T-cell (primary cell): Measurements from ENCODE around the gene C2orf69. TPM values are rescaled to one million over a fixed set of nuclear protein-coding genes. Genes with fewer than 3 reads are reported as not detected.
"Not testable (repeated sequence)": the region's sequence is repeated elsewhere in the genome, so short reads cannot be mapped to it uniquely, and the experiment has no call there.

ENCODE experiments used
- ATAC-seq, 4 experiments: fragments of 200-7000 bp in 3 of 4; fragments of 150-1000 bp in 1 of 4; cut with Tn5 transposase; replicated peaks in 1 of 4; 1 replicate in 3 of 4; 2 replicates in 1 of 4; pipeline ENCODE4 v1.10.0; 2021; ENCODE audit warnings: moderate library complexity in 3 of 4, mild to moderate bottlenecking in 2 of 4, moderate number of reproducible peaks in 1 of 4
- CTCF ChIA-PET, 2 donors: fragments of 300-600 bp; sonication (Branson Sonifier 250); formaldehyde crosslinking; loops; one replicate each; lab custom pipeline; 2022; ENCODE audit warnings: antibody characterized with exemption in 2 of 2; lab: Charles Lee
- POLR2A ChIA-PET, 2 donors: fragments of 300-600 bp; sonication (Branson Sonifier 250); formaldehyde crosslinking; loops; one replicate each; lab custom pipeline; 2022; ENCODE audit warnings: antibody characterized with exemption in 2 of 2; lab: Charles Lee
- DNase-seq, 35 experiments: peaks; one replicate each; pipeline versions ENCODE4 v3.0.0 to v3.0.0-alpha.2; 2013 to 2023
- H3K27ac ChIP-seq: one replicate; pipeline ENCODE4 v1.5.1; 2013; ENCODE audit warnings: low read length
- H3K27me3 ChIP-seq, 2 experiments: replicated peaks in 1 of 2; 1 replicate in 1 of 2; 2 replicates in 1 of 2; pipeline versions ENCODE4 v1.6.1 to v1.7.0; 2013; ENCODE audit warnings: low read length in 1 of 2, mixed read lengths in 1 of 2; ENCODE audit not compliant: control insufficient read depth in 2 of 2, insufficient read depth in 2 of 2; ENCODE audit errors: extremely low read depth in 1 of 2
- H3K36me3 ChIP-seq, 2 donors: 1 replicate in 1 of 2; 2 replicates in 1 of 2; pipeline versions ENCODE4 v1.6.1 to v1.7.0; 2013; ENCODE audit warnings: low read length in 1 of 2; ENCODE audit not compliant: control insufficient read depth in 2 of 2, insufficient read depth in 1 of 2; ENCODE audit errors: extremely low read depth in 1 of 2
- H3K4me1 ChIP-seq, 2 experiments: 1 replicate in 1 of 2; 2 replicates in 1 of 2; pipeline versions ENCODE4 v1.6.1 to v1.7.0; 2013; ENCODE audit warnings: low read length in 2 of 2, mixed read lengths in 1 of 2; ENCODE audit not compliant: insufficient read depth in 2 of 2, control insufficient read depth in 1 of 2; ENCODE audit errors: extremely low read depth in 1 of 2
- H3K4me3 ChIP-seq, 2 donors: 1 replicate in 1 of 2; 2 replicates in 1 of 2; pipeline versions ENCODE4 v1.5.1 to v1.7.0; 2013; ENCODE audit warnings: mild to moderate bottlenecking in 2 of 2, low read length in 1 of 2, moderate library complexity in 1 of 2; ENCODE audit not compliant: control insufficient read depth in 1 of 2; ENCODE audit errors: extremely low read depth in 1 of 2
- H3K9me3 ChIP-seq: 2 replicates; pipeline ENCODE4 v1.7.0; 2013
- H3K27ac Mint-ChIP-seq, 2 donors: one replicate each; pipeline ENCODE4 v1.8.0; 2020 to 2021; ENCODE audit warnings: mild to moderate bottlenecking in 2 of 2, mixed read lengths in 2 of 2
- H3K27me3 Mint-ChIP-seq, 2 donors: one replicate each; pipeline ENCODE4 v1.8.0; 2021 to 2022; ENCODE audit warnings: mixed read lengths in 2 of 2
- H3K36me3 Mint-ChIP-seq: one replicate; pipeline ENCODE4 v1.8.0; 2021; ENCODE audit warnings: mixed read lengths
- H3K4me1 Mint-ChIP-seq, 3 donors: one replicate each; pipeline ENCODE4 v1.8.0; 2020 to 2022; ENCODE audit warnings: mixed read lengths in 3 of 3, mild to moderate bottlenecking in 1 of 3
- H3K4me3 Mint-ChIP-seq, 3 donors: one replicate each; pipeline ENCODE4 v1.8.0; 2020 to 2022; ENCODE audit warnings: mild to moderate bottlenecking in 3 of 3, mixed read lengths in 3 of 3, moderate library complexity in 3 of 3
- H3K9me3 Mint-ChIP-seq, 3 donors: one replicate each; pipeline ENCODE4 v1.8.0; 2020 to 2022; ENCODE audit warnings: mixed read lengths in 3 of 3
- WGBS: methylation state at CpG from one replicate; pipeline ENCODE4 v1.1.5; 2013; ENCODE audit warnings: missing lambda C conversion rate; ENCODE audit not compliant: insufficient coverage; 5-methylcytosine and 5-hydroxymethylcytosine counted together
- total RNA-seq, 35 experiments: library from RNA in 6 of 35; stranded (reverse) in 6 of 35; fragments of 120-200 nt in 1 of 35; gene quantifications; one replicate each; pipeline versions ENCODE4 v1.2.1 to v1.2.4 and lab custom pipeline; 2013 to 2026

The C2orf69 gene
- total RNA-seq, 5 donors from 2014 or later (not counting 1 experiment from before 2014, with no cell fraction given) = 12.3 to 12.9 (median 12.6) TPM

GRCh38 chr2:199911877-199912161 is 726 bp downstream of the C2orf69 start:
- H3K4me3 Mint-ChIP-seq = peak overlapping the region; percentile 90 to 99 (median 93)
- H3K9me3 Mint-ChIP-seq = no peaks in the 10 kb centered on the region
- Histone ChIP-seq H3K27me3 (no peaks in the 10 kb centered on the region), H3K27ac (peak overlapping the region; percentile 86), H3K36me3 (peaks cover 0 to 6% of the 10 kb centered on the region in 2 donors), H3K4me3 (peak overlapping the region; percentile 87 to 96), H3K9me3 (no peaks in the 10 kb centered on the region), H3K4me1 (peaks cover 11 to 13% of the 10 kb centered on the region in 2 experiments)
- ChIA-PET CTCF (interaction anchor here in 1 of 2 donors (0.8 to 1.1 kb wide), 2 partner anchors 613 to 1271 kb away, joined by 3 to 4 read pairs; partner anchors contain the start of gene CASP10), POLR2A (interaction anchor here in 1 of 2 donors (0.7 kb wide), 1 partner anchor 23 kb away, joined by 4 read pairs; no protein-coding TSS in a partner anchor)
- peak overlapping the region; percentile 85 to 92 for H3K27ac Mint-ChIP-seq
- peaks cover 36 to 42% (median 37%) of the 10 kb centered on the region in 3 donors for H3K4me1 Mint-ChIP-seq
- peak in 1 of 35 experiments; percentile 6 for DNase-seq
- ATAC-seq = no peak
- peaks cover 11% of the 10 kb centered on the region for H3K36me3 Mint-ChIP-seq
- H3K27me3 Mint-ChIP-seq = peaks cover 1 to 3% of the 10 kb centered on the region in 2 donors
- WGBS = 0% methylated on average over 4 of the region's 13 CpGs

- Histone ChIP-seq H3K4me3 (peak overlapping the region in 1 of 2 donors; percentile 87), H3K4me1 (peaks cover 11 to 13% of the 10 kb centered on the region in 2 experiments)
- Mint-ChIP-seq H3K36me3 (peaks cover 19% of the 10 kb centered on the region), H3K27ac (peak overlapping the region in 1 of 2 donors; percentile 28), H3K4me1 (peaks cover 37 to 42% (median 38%) of the 10 kb centered on the region in 3 donors), H3K4me3 (peak overlapping the region; percentile 90 to 99 (median 93))
- ChIA-PET POLR2A (interaction anchor here in 1 of 2 donors (0.7 kb wide), 1 partner anchor 22 kb away, joined by 4 read pairs; no protein-coding TSS in a partner anchor), CTCF (interaction anchor here in 1 of 2 donors (1.1 kb wide), 1 partner anchor 1270 kb away, joined by 3 read pairs; the partner anchor contains the start of gene CASP10)
- H3K9me3 Mint-ChIP-seq, H3K27ac ChIP-seq, ATAC-seq, H3K36me3 ChIP-seq, H3K9me3 ChIP-seq, H3K27me3 ChIP-seq, H3K27me3 Mint-ChIP-seq, DNase-seq: not testable (repeated sequence)
- WGBS = 87% methylated on average over 7 of the region's 12 CpGs
Observed at GRCh38 chr2:199912553-199913114, 1.5 kb downstream of the C2orf69 start.

GRCh38 chr2:199914372-199914958 is 3.4 kb downstream of the C2orf69 start:
- 69% methylated on average over 1 of the region's 2 CpGs for WGBS
- H3K4me1 Mint-ChIP-seq = peaks cover 37 to 47% (median 42%) of the 10 kb centered on the region in 3 donors
- no peaks in the 10 kb centered on the region for H3K9me3 ChIP-seq
- H3K9me3 Mint-ChIP-seq = peaks cover 0 to 4% (median 0%) of the 10 kb centered on the region in 3 donors
- H3K27ac Mint-ChIP-seq = peak overlapping the region in 1 of 2 donors; percentile 12
- H3K27ac ChIP-seq = no peak overlapping the region
- H3K27me3 ChIP-seq = no peaks in the 10 kb centered on the region
- peaks cover 11 to 13% of the 10 kb centered on the region in 2 experiments for H3K4me1 ChIP-seq
- H3K4me3 ChIP-seq = no peak overlapping the region
- ChIA-PET POLR2A (interaction anchor here in 1 of 2 donors (0.6 kb wide), 1 partner anchor 15 kb away, joined by 3 read pairs; no protein-coding TSS in a partner anchor), CTCF (interaction anchor here in 1 of 2 donors (0.6 kb wide), 1 partner anchor 1597 kb away, joined by 3 read pairs; no protein-coding TSS in a partner anchor)
- DNase-seq = no peak
- no peak for ATAC-seq
- peaks cover 31% of the 10 kb centered on the region for H3K36me3 Mint-ChIP-seq
- H3K27me3 Mint-ChIP-seq = no peaks in the 10 kb centered on the region
- peaks cover 0 to 17% of the 10 kb centered on the region in 2 donors for H3K36me3 ChIP-seq
- H3K4me3 Mint-ChIP-seq = peak overlapping the region in 1 of 3 donors; percentile 2

- no peak for ATAC-seq
- Mint-ChIP-seq H3K36me3 (peaks cover 34% of the 10 kb centered on the region), H3K27ac (no peak overlapping the region), H3K27me3 (no peaks in the 10 kb centered on the region), H3K4me3 (no peak overlapping the region), H3K4me1 (peaks cover 23 to 45% (median 38%) of the 10 kb centered on the region in 3 donors), H3K9me3 (peaks cover 0 to 4% (median 0%) of the 10 kb centered on the region in 3 donors)
- Histone ChIP-seq H3K4me3 (no peak overlapping the region), H3K9me3 (no peaks in the 10 kb centered on the region), H3K27me3 (no peaks in the 10 kb centered on the region), H3K27ac (no peak overlapping the region), H3K4me1 (peaks cover 6 to 9% of the 10 kb centered on the region in 2 experiments), H3K36me3 (peaks cover 0 to 18% of the 10 kb centered on the region in 2 donors)
- ChIA-PET POLR2A (no interaction called here), CTCF (no interaction called here)
- WGBS = 79% methylated on average over 3 of the region's 4 CpGs
- no peak for DNase-seq
Observed at GRCh38 chr2:199916980-199917379, 5.9 kb downstream of the C2orf69 start.

- no peak for ATAC-seq
- 94% methylated on average over 2 of the region's 5 CpGs for WGBS
- no peaks in the 10 kb centered on the region for H3K27me3 ChIP-seq
- Mint-ChIP-seq H3K4me1 (peaks cover 17 to 31% (median 28%) of the 10 kb centered on the region in 3 donors), H3K4me3 (no peak overlapping the region), H3K27me3 (no peaks in the 10 kb centered on the region), H3K9me3 (no peaks in the 10 kb centered on the region), H3K36me3 (peaks cover 29% of the 10 kb centered on the region), H3K27ac (no peak overlapping the region)
- DNase-seq = no peak
- no peaks in the 10 kb centered on the region for H3K9me3 ChIP-seq
- POLR2A ChIA-PET = no interaction called here
- CTCF ChIA-PET = no interaction called here
- H3K36me3 ChIP-seq = peaks cover 0 to 11% of the 10 kb centered on the region in 2 donors
- no peak overlapping the region for H3K4me3 ChIP-seq
- H3K4me1 ChIP-seq = no peaks in the 10 kb centered on the region
- H3K27ac ChIP-seq = no peak overlapping the region
Observed at GRCh38 chr2:199922856-199923255, 11.8 kb downstream of the C2orf69 start.

- H3K4me3 ChIP-seq = no peak overlapping the region
- Mint-ChIP-seq H3K4me1 (peaks cover 17 to 27% (median 25%) of the 10 kb centered on the region in 3 donors), H3K27me3 (no peaks in the 10 kb centered on the region), H3K27ac (peak overlapping the region in 1 of 2 donors; percentile 39), H3K36me3 (peaks cover 23% of the 10 kb centered on the region), H3K4me3 (no peak overlapping the region), H3K9me3 (no peaks in the 10 kb centered on the region)
- POLR2A ChIA-PET = no interaction called here
- CTCF ChIA-PET = no interaction called here
- H3K27ac ChIP-seq = no peak overlapping the region
- no peaks in the 10 kb centered on the region for H3K27me3 ChIP-seq
- DNase-seq (no peak), ATAC-seq (no peak)
- H3K4me1 ChIP-seq = no peaks in the 10 kb centered on the region
- no peaks in the 10 kb centered on the region for H3K9me3 ChIP-seq
- peaks cover 0 to 10% of the 10 kb centered on the region in 2 donors for H3K36me3 ChIP-seq
- 80% methylated on average over 1 of the region's 2 CpGs for WGBS
Observed at GRCh38 chr2:199923924-199924323, 12.8 kb downstream of the C2orf69 start.
